ENCODE measurements around the gene CTDSP1.

GRCh38 chr2:218397820-218398436 lies 1.7 kb upstream of the CTDSP1 start:
- TF ChIP-seq POLR2A (IDR thresholded peaks at IDR 0.05): peak; percentile 81
- TF ChIP-seq, protein P1, sequence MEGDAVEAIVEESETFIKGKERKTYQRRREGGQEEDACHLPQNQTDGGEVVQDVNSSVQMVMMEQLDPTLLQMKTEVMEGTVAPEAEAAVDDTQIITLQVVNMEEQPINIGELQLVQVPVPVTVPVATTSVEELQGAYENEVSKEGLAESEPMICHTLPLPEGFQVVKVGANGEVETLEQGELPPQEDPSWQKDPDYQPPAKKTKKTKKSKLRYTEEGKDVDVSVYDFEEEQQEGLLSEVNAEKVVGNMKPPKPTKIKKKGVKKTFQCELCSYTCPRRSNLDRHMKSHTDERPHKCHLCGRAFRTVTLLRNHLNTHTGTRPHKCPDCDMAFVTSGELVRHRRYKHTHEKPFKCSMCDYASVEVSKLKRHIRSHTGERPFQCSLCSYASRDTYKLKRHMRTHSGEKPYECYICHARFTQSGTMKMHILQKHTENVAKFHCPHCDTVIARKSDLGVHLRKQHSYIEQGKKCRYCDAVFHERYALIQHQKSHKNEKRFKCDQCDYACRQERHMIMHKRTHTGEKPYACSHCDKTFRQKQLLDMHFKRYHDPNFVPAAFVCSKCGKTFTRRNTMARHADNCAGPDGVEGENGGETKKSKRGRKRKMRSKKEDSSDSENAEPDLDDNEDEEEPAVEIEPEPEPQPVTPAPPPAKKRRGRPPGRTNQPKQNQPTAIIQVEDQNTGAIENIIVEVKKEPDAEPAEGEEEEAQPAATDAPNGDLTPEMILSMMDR (IDR thresholded peaks at IDR 0.05): no peak

Measured in right lobe of liver (tissue), 4 donors.